Stimulated activated CD8-positive, alpha-beta memory T cell treated with anti-CD3 and anti-CD28 coated beads, Interleukin-15, amount 100 ng/mL, for 1 hour (primary cell): Measurements from ENCODE around the gene ADAMTS2.

ENCODE experiments used
- DNase-seq: peaks from one replicate; pipeline ENCODE4 v3.0.0-alpha.2; 2020; ENCODE audit warnings: low read depth

ADAMTS2 gene

DNA sequence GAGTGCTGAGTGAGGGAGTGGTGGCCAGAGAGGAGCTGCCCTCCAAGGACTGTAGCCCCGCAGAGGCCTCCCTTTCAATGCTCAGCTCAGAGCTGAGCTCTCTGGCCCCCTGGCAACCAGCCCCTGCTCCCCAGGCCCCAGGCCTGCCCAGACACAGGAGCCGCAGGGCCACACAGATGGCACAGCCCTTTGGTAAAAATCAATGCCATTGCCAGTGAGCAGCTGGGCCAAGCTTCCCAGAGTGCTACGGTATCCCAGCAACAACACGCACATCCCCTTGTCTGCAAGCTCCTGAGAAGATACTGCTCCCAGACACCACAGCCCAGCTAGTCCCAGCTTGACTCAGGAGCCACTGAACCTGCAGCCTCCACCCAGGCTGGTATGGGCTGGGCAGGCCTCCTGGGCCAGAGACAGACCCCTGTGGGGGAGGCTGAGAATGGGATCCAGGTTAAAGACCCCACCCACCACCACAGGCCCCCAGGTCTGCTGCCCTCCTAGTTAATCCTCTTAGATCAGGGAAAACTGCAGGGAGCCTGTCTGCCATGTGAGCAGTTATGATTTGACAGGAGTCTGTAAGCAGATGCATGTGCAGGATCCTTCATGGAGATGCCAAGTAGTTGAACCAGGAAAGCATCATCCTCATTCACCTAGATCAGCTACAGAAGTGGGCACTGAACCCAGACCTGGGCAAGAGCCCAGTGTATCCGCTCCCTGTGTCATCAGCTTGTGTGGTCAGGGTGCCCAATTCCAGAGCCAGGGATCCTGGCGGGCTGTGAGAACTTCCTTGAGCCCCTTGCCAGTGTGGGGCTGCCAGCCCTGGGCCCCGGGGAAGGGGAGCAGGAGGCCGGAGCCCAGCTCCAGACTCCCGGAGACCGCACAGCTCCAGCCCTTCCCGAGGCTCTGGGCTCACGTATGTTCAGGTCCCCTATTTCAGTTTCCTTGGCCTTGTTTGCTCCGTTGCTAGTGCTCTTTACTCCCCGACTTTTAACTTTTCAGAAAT, 26.7 kb upstream of the ADAMTS2 start:
- DNase-seq, result no peak

DNA sequence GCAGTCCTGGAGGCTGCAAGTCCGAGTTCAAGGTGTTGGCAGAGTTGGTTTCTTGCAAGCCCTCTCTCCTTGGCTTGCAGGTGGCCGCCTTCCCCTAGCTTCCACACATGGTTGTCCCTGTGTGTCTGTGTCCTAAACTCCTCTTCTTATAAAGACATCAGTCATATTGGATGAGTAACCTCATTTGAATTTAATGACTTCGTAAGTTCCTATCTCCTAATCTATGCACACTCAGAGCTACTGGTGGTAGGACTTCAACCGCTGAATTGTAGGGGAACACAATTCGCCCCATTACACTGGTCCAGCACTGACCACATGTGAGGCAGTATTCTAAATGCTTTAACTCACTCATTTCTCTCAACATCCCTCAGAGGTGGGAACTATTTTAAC, 25.9 kb upstream of the ADAMTS2 start:
- DNase-seq, result no peak

DNA sequence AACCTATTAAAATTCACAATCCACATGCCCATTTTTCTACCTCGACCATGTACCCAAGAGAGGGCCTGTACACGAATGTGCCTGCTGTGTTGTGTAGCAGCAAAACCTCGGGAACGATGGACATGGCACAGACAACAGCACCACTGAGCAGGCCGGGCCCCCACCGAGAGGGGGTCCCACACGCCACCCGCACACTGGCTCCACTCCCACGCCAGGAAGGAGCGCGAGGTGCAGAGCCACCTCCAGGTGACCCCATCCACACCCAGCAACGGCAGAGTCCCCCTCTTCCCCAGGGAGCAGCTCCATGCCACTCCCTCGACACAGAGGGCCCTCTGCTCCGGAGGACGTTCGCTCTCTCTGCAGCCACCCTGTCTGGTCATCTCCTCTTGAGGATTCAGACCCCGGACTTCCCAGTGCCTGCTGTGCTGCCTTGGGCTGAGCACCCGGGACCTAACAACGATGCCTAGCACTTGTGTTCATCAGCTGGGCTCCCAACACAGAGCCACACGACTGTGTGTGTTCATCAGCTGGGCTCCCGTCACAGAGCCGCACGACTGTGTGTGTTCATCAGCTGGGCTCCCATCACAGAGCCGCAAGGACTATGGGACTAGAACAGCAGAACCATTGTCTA, 25.3 kb upstream of the ADAMTS2 start:
- no peak for DNase-seq

DNA sequence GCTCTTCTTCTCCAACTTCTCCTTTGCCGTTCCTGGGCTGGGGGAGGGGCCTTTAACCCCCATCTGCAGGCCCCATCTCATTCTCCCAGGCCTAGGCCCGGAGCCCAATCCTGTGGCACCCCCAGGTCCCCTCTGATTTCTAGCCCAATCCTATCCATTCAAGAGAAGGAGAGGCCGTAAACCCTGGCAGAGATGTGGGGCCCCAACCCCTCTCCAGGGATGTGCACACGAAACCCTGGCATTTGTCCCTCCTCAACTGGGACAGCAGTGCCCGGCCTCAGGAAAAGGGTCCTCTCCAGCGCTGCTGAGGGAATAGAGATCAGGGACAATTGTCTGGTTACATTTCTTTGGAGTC, 24.2 kb upstream of the ADAMTS2 start:
- no peak for DNase-seq

DNA sequence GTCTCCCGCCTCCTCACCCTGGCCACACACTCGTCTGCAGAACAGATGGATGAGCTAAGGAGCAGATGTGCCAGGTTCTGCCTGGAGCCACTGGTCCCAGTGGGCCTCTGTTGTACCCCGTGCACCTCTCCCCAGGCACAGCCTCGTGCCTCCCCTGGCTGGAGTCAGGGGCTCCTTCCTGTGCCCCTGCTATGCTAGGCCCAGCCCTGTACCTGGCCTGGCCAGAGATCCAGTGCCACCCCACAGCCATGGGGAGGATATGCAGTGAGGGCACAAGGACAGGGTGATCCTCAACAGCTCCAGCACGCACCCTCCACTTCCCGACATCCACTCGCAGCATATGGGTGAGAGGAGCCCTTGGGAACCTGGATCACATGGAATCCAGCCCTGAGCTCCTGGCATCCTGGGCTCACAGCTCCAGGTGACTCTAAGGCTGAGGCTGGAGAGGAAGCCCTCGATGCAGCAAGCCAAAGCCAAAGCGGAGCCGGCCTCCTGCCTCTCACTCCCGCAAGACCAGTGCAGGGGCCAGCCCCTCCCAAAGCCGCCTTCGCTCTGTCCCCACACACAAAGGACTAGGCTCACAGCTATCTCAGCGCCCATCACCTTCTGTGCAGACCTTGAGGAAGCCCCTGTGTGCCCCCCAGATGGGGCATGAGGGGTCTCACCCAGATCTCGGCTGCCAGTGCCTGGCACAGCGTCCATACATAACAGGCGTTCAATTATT, 23.7 kb upstream of the ADAMTS2 start:
- DNase-seq, result no peak

DNA sequence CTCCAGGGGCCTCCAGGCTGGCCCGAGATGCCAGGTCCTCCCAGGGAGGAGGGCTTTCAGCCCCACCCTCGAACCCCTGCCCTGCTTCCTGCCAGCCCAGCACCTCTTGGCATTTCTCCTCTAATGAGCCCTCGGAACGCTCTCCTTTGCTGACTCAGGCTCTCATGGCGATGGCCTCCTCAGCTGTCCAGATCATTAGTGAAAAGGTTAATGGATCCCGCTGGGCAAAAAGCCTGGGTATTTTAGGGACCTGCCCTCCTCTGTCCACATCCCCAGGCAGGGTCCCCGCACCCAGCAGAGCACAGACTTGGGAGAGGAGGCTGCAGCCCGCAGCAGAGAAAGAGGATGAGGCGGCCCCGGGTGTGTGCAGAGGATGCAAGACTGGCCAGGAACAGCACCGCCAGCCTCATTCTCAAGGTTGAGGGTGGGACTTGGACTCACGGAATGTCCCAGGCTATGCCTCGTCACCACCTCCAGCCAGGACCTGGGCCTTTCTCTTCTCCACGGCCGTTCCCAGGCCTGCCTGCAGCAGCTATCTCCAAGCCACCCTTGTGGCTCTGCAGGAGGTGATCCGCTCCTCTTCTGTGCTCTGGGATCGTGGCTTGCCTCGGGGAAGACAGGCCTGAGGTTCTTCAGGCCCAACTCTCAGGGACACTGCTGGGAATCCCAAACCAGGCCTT, 23.0 kb upstream of the ADAMTS2 start:
- no peak for DNase-seq

DNA sequence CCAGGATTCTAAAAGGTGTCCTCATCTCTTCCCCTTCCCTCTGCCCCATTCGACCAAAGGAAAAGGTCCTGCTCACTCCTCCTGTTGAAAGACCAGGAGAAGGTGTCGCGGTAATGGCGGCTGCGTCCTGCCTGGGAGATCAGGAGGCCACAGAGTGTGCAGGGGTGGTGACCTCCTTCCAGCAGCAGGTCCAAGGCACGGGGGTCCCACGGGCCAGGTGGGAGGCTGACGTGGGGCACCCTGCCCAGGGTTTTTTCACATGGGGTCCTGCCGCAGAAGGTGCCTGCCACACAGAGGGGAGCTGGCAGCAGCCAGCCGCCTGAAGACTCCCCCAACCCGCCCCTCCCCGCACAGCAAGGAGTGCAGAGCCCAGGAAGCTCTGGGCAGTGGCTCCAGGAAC, 22.2 kb upstream of the ADAMTS2 start:
- DNase-seq, result no peak

DNA sequence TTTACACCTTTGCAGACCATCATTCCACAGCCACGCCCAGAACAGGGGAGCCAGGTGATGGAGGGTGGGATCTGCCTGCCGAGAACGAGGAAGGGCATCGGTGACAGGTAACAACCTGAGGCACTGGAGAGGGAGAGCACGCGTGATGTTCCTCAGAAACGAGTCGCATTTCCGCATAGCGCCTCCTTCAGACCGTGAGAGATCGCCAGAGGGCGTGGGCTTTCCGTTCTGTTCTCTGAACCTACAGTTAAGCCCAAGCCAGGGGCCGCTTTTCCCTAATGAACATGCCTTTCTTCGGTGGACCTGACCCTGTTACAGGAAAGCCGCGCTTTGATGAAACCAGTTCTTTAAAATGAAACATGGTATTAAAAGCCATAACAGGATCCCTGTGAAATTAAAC, 17.1 kb upstream of the ADAMTS2 start:
- DNase-seq, result no peak

DNA sequence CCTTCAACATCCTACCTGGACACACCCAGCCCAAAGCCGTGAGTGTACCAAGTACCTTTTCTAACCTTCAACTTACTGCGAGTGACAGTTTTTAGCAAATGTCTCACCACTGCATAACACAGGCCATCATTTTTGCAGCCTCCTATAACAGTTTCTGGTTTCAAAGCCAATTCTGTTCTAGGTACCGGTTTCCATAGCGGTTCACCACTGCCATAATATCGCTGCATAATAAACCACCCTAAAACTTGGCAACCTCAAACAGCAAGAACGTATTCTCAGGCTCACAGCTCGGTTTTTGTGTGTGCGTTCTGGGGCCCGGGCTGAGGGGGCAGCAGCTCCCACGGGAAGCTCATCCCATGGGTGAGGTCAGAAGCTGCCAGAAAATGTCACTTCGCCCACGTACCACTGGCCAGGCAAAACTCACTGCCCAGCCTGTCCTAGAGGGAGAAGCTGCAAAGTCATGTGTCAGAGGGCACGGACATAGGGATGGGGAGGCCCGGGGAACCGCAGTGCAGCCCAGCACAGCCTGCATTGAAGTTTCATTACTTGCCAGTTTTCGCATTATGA, 15.9 kb upstream of the ADAMTS2 start:
- DNase-seq, result no peak

DNA sequence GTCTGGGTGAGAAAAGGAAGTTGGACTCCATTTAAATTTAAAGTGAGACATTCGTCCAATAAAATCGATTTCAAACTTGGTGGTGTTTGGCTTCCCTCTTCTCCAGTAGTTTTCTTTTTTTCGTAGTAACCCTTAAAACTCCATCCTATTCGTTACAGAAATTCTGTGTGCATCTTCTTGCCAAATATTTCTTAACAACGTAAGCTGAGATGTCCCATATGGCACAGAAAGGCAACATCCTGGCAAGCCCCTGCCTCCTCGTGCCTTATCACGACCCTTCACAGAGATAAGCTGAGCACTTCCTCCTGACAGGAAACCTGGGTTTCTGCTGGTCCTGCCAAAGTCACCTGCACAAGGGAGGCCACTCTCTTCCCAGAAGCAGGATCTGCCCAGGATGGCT, 11.8 kb upstream of the ADAMTS2 start:
- no peak for DNase-seq

DNA sequence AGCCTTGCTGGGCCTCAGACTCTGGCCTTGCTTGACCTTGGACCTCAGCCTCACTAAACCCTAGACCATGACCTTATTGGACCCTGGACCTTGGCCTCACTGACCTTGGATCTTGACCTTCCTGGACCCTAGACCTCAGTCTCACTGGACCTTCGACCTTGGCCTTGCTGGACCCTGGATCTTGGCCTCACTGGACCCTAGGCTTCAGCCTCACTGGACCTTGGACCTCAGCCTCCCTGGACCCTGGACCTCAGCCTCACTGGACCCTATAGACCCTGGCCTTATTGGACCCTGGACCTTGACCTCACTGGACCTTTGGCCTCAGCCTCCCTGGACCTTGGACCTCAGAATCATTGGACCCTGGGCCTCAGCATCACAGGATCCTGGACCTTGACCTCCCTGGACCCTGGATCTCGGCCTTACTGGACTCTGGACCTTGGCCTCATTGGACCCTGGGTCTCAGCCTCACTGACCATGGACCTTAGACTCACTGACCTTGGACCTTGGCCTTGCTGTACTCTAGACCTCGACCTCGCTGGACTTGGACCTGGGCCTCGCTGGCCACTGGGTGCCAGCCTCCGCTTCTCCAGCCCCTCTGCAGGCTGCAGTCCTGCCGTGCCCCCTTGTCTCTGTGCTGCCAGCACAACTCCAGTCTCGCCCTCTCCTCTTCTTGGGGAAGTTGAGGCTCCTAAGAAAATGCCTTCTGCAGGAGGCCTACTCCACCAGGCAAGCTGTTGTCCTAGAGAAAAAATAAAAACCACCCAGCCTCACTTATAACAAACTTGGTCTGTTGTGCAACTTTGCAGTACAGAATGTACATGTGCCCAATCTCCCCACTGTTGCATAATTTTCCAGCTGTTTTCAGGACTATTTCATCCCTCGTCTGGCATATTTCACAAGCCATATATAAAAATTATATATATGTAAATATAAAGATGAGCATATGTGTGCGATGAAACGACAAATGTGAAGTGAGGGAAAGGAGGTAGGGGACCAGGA, 11.0 kb upstream of the ADAMTS2 start:
- no peak for DNase-seq

DNA sequence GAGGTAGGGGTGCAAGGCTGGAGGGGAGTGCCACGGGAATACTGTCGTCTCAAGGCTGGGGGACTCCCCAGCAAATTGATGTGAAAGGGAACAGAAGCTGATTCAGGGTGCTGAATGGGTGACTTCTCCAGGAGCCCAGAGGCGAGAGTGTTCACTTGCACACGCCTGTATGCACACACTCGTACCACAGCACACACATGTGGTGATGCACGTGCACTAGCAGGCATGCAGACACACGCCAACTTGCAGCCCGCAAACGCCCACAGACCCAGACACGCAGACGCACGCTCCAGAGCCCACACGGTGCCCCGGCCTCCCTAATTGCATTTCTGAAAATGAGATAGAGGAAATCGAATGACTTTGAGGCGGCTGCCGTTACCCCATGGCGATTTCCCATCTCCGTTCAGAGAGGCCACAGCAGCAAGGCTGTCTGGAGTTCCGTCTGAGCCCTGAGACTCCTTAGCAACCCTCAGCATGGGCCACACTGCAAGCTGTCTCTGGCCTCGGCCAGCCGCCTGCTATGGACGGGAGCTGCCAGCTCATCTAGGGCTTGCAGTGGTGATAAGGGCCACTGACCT, 9.1 kb upstream of the ADAMTS2 start:
- DNase-seq, result no peak

DNA sequence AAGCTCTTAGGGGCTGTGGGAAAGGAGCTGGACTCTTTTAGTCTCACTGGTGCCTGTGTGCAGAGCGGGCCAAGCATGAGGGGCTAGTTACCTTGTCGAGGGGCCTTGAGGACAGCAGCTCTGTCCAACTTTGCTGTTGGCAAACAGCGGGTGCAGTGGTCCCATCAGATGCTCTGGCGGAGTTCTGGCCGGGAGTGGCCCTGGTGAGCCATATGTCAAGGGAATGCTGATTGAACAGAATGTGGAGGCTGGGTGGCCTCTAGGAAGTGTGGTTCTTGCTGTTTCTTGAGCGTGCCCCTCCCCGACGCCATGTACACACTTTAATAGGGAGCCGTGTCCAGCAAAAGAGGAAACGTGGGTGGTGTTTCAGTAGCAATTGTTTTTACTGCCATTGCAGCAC, 3.6 kb upstream of the ADAMTS2 start:
- no peak for DNase-seq

DNA sequence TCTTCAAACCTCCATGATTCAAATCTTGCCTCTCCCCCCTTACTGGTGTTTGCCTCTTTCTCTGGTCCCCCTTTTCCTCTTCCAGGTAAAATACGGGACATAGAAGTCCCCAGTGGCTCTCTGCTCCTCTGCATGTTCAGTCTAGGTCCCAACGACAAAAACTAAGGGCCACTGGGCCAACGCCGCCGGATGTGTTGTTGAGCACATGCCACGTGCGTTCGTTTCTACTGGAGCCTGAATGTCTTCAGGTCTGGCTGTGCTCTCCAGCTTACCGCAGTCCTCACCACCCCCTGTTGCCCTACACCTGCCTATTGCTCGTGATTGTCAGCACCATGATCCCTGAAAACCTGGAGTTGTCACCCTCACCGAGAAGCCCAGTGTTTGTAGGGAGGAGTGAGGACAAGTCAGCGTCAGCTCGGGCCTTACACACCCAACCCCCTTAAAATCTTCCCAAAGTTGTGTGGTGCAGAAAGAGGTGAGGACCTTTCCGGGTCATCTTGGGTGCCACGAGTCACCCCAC, 2.8 kb upstream of the ADAMTS2 start:
- no peak for DNase-seq

DNA sequence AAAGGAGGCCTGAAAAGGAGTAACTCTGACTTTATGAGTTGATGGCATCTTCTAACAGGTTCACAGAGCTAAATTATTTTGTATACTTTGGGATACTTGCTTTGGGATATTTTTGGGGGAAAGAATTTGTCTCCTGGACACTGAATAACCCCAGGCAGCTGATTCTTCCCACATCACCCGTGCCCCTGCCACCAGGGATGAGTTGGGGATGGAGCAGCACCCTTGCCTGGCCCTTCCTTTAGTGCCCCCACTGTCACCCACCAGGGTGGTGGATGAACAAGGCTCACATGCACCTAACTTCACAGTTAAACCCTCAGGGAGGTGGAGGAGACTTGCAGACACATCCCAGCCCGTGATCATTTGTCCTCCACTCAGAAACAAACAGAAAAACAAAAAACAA, 2.3 kb upstream of the ADAMTS2 start:
- no peak for DNase-seq

DNA sequence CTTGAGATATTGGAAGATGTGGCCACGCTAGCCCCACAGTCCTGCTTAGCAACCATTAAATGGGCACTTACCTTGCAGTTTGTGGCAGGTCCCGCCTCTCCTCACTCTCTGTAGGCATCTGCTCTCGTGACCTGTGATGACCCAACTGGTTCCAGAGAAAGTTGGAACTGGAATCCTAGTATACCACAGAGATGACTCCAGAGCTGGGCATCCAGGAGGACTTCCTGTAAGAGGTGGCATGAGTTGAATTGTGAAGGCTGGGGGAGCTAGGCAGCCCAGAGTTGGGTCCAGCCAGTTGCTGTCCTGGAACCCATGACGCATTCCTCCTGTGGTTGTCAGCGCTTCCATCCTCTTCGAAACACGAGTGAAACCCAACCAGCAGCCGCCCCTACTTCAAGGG, 1.6 kb upstream of the ADAMTS2 start:
- DNase-seq, result no peak

DNA sequence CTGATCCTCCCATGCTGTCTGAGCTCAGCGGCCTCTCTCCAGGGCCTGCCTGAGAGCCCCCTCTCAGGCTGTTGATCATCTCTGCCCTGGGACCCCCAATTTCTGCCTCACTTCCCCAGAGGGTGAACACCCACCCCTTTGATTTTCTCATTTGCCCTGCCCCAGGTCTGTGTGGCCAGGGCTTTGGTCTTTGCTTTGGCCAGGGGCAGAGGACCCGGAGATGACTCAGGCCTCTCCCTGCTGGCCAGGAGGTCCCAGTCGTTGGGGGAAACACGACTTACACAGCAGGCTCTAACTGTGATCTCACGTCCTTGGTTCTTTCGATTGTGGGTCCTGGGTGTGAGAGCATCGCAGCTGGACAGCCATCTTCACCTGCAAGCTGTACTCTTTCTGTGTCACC, 1.1 kb upstream of the ADAMTS2 start:
- DNase-seq, result no peak

DNA sequence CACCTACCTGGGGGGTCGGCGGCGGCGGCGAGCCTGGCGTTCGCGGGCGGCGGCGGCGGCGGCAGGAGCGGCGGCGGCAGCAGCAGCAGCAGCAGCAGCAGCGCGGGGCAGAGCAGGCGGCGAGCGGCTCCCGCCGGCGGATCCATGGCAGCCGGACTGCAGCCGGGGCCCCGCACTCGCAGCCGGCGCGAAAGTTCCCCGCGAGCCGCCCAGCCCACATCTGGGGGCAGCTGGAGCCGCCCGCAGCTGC, 153 bp downstream of the ADAMTS2 start:
- DNase-seq, result no peak

DNA sequence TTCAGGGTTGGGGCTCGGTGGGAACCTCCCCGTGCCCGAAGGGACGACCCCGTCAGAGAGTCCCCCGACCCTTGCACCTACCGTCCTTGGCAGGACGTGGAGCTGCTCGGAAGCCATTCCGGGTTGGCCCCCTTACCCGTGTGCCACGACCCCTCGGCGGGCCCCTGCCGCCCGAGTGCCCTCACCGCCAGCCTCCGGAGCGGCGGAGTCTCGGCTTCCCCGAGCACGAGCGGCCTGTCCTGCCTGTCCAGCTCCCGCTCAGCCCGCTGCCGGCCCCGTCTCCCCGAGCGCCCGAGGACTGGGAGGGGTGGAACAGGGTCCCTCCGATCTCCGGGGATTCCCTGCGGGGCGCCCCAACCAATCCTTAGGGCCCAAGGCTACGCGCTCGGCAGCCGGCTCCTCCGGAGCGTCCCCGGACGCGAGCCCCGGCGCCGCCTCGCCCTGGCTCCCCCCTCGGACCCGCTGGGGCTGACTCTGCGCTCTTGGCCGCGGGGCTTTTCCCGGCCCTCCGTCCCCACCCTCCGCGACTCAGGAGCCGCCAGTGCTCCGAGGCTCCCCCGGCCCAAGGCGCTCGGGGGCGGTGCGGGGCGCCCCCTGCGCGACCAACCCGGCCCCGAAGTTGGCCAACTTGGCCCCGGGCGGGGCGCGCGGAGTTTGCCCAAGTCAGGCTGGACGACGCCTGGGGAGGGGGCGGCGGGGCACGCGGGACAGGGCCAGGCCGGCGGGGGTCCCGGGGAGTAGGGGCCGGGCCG, 654 bp downstream of the ADAMTS2 start:
- DNase-seq, result no peak
